Kidney tubule cell (primary cell): ENCODE results near the gene GOLPH3.
"Not testable (repeated sequence)": the region's sequence is repeated elsewhere in the genome, so short reads cannot be mapped to it uniquely, and the experiment has no call there.

ENCODE experiments used
- DNase-seq: peaks from one replicate; pipeline ENCODE4 v3.0.0-alpha.2; 2018; ENCODE audit warnings: low spot score

The GOLPH3 gene

GRCh38 chr5:32174011-32174870, at the start of gene GOLPH3:
TSS of gene GOLPH3 (minus strand) at chr5:32174319. CDS start at chr5:32174034, 285 bp downstream.
- DNase-seq = peak; percentile 93

- DNase-seq = no peak
Observed at GRCh38 chr5:32222723-32223470, 48.8 kb upstream of the GOLPH3 start.

GRCh38 chr5:32217886-32218396, 43.8 kb upstream of the GOLPH3 start:
- no peak for DNase-seq

- DNase-seq = not testable (repeated sequence)
Observed at GRCh38 chr5:32214344-32214743, 40.2 kb upstream of the GOLPH3 start.

- no peak for DNase-seq
Observed at GRCh38 chr5:32210151-32210550, 36.0 kb upstream of the GOLPH3 start.

- not testable (repeated sequence) for DNase-seq
Observed at GRCh38 chr5:32208837-32209236, 34.7 kb upstream of the GOLPH3 start.

GRCh38 chr5:32207355-32207634, 33.2 kb upstream of the GOLPH3 start:
- no peak for DNase-seq

GRCh38 chr5:32206509-32207354, 32.6 kb upstream of the GOLPH3 start:
- no peak for DNase-seq

GRCh38 chr5:32206053-32206452, 31.9 kb upstream of the GOLPH3 start:
- DNase-seq = no peak

- DNase-seq = no peak
Observed at GRCh38 chr5:32202394-32202793, 28.3 kb upstream of the GOLPH3 start.

- peak; percentile 36 for DNase-seq
Observed at GRCh38 chr5:32201122-32201753, 27.1 kb upstream of the GOLPH3 start.

- DNase-seq = no peak
Observed at GRCh38 chr5:32197032-32197431, 22.9 kb upstream of the GOLPH3 start.

GRCh38 chr5:32195265-32195664, 21.1 kb upstream of the GOLPH3 start:
- no peak for DNase-seq

GRCh38 chr5:32193591-32193990, 19.5 kb upstream of the GOLPH3 start:
- peak; percentile 78 for DNase-seq

- DNase-seq = no peak
Observed at GRCh38 chr5:32190095-32190494, 16.0 kb upstream of the GOLPH3 start.

- DNase-seq = no peak
Observed at GRCh38 chr5:32187675-32188074, 13.6 kb upstream of the GOLPH3 start.

- no peak for DNase-seq
Observed at GRCh38 chr5:32182463-32183063, 8.4 kb upstream of the GOLPH3 start.

GRCh38 chr5:32173267-32174010, 680 bp downstream of the GOLPH3 start:
- DNase-seq = peak; percentile 49

- no peak for DNase-seq
Observed at GRCh38 chr5:32172923-32173266, 1.2 kb downstream of the GOLPH3 start.

GRCh38 chr5:32172186-32172911, 1.8 kb downstream of the GOLPH3 start:
- DNase-seq = peak; percentile 45
